ENCODE results near the gene IGSF3. TPM values are rescaled to one million over a fixed set of nuclear protein-coding genes. Genes with fewer than 3 reads are reported as not detected.
"Not testable (repeated sequence)": the region's sequence is repeated elsewhere in the genome, so short reads cannot be mapped to it uniquely, and the experiment has no call there.

Gene IGSF3
- total RNA-seq, 1 donor from 2014 or later = 28.7 TPM

DNA sequence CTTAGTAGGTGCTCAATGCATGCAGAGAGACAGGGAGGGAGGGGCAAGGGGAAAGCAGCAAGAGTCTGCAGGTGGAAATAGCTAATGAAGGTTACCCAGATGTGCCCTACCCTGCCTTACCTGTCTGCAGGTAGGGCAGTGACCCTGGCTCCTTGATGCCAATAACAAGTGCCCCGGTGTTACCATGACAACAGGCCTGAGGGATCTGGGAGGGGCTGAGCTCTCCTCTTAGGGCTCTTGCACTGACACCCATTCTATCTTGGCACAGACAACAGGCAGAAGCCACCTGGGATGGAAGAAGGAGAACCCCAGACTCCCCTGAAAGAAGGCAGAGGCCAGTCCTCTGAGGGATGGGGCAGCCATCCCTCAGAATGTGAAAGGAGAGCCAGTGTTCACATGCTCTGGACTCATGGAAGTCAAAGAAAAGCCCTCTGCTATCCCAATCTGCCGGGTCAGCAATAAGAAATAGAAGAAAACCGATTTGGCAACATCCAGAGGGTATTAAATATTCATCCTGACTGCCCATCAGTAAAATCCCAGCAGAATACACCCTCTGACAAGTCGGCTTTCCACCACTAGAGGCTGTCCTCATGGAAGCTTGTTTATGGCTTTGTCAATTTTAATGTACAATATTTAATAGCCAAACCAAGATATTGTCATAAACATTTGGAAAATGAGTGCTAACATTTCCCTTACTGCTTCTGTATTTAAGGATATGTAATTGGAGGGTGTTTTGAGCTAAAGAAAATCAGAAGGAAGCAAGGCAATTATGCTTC, 72.3 kb downstream of the IGSF3 start:
- H3K4me3 ChIP-seq (ENCODE audit: low read length in 3 of 3) = not testable (repeated sequence)

DNA sequence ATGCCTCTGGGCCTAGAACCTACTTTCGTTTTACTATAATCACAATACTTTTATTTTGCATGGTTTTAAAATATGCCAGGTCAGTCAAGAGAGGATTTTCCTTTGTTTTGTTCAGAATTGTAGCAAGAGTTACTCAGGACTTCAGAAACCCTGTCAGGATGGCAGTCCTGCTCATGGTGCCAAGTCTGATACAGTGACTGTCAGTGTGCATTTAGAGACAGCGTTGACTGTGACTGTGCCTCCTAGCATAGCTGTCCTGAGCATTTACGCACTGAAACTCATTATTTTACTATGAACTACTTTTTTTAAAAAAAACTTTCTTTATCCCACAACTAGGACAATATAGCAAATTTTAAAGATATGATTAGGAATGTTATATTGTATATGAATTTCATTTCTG, 73.6 kb downstream of the IGSF3 start:
- H3K4me3 ChIP-seq (ENCODE audit: low read length in 3 of 3); H3K36me3 ChIP-seq (ENCODE audit: control insufficient read depth in 3 of 3, insufficient read depth in 3 of 3, low read length in 3 of 3); H3K9ac ChIP-seq (ENCODE audit: low read depth in 1 of 3, low read length in 3 of 3); H3K9me3 ChIP-seq (ENCODE audit: control insufficient read depth in 3 of 3, low read length in 3 of 3); H3K27ac ChIP-seq (ENCODE audit: low read depth, low read length); H3K27me3 ChIP-seq (ENCODE audit: control insufficient read depth in 3 of 3, insufficient read depth in 3 of 3, low read length in 3 of 3); H3K4me1 ChIP-seq (ENCODE audit: control insufficient read depth in 3 of 3, insufficient read depth in 3 of 3, low read length in 3 of 3): not testable (repeated sequence)

More for the DNA sequence above, 72.3 kb downstream of the IGSF3 start:
- H3K27ac ChIP-seq (ENCODE audit: low read depth, low read length); H3K9ac ChIP-seq (ENCODE audit: low read depth in 1 of 3, low read length in 3 of 3); H3K9me3 ChIP-seq (ENCODE audit: control insufficient read depth in 3 of 3, low read length in 3 of 3); H3K36me3 ChIP-seq (ENCODE audit: control insufficient read depth in 3 of 3, insufficient read depth in 3 of 3, low read length in 3 of 3); H3K4me1 ChIP-seq (ENCODE audit: control insufficient read depth in 3 of 3, insufficient read depth in 3 of 3, low read length in 3 of 3); H3K27me3 ChIP-seq (ENCODE audit: control insufficient read depth in 3 of 3, insufficient read depth in 3 of 3, low read length in 3 of 3): not testable (repeated sequence)

DNA sequence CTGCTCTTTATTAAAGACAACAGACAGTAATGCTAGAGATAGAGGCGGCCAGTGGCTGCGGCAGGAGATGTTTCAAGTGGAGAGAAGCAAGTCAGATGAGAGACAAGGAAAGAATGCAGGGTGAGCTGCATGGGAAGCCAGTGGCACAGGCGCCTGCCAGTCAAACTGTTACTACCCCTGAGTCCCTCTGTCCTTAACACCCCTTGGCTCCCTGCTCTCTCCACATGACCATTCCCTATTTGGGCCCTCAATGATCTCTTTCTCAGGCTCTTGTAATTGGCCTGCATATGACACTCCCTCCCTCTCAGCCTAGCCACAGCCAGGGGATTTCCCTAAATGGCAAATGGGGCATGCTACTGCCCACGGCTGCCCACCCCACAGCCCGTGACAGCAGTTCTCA, 74.1 kb downstream of the IGSF3 start:
- H3K4me3 ChIP-seq (ENCODE audit: low read length in 3 of 3); H3K36me3 ChIP-seq (ENCODE audit: control insufficient read depth in 3 of 3, insufficient read depth in 3 of 3, low read length in 3 of 3); H3K27me3 ChIP-seq (ENCODE audit: control insufficient read depth in 3 of 3, insufficient read depth in 3 of 3, low read length in 3 of 3): not testable (repeated sequence)

DNA sequence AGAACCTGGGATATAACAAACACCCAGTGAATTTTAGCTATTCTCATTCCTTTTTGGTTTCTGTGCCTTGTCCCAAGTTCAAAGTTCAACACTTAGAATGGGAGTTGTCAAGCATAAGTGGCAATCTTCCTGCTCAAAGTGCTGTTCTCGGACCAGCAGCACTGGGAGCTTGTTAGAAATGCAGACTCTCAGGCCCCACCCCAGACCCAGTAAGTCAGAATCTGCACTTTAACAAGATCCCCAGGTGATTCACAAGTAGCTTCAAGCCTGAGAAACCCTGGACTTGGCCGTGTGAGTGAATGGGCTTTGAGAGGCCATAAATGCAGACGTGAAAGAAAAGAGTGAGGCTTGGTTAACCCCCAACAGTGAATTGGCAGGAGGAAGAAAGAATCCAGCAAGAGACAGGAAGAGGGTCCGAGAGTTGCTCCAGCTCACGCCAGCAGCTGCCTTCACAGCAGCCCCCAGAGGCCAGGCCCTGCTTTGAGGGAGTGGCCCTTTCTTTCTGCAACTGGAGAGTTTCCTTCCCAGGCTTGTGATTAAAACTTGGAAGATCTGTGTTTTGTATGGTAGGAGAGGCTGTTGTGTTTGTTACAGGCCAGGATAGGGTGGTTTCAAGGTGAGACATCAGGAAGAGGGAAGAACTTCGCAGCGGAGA, 75.5 kb downstream of the IGSF3 start:
- H3K4me3 ChIP-seq (ENCODE audit: low read length in 3 of 3); H3K27ac ChIP-seq (ENCODE audit: low read depth, low read length); H3K36me3 ChIP-seq (ENCODE audit: control insufficient read depth in 3 of 3, insufficient read depth in 3 of 3, low read length in 3 of 3); H3K9ac ChIP-seq (ENCODE audit: low read depth in 1 of 3, low read length in 3 of 3); H3K9me3 ChIP-seq (ENCODE audit: control insufficient read depth in 3 of 3, low read length in 3 of 3); H3K4me1 ChIP-seq (ENCODE audit: control insufficient read depth in 3 of 3, insufficient read depth in 3 of 3, low read length in 3 of 3); H3K27me3 ChIP-seq (ENCODE audit: control insufficient read depth in 3 of 3, insufficient read depth in 3 of 3, low read length in 3 of 3): not testable (repeated sequence)

More for the DNA sequence above, 74.1 kb downstream of the IGSF3 start:
- H3K9ac ChIP-seq (ENCODE audit: low read depth in 1 of 3, low read length in 3 of 3); H3K27ac ChIP-seq (ENCODE audit: low read depth, low read length); H3K4me1 ChIP-seq (ENCODE audit: control insufficient read depth in 3 of 3, insufficient read depth in 3 of 3, low read length in 3 of 3); H3K9me3 ChIP-seq (ENCODE audit: control insufficient read depth in 3 of 3, low read length in 3 of 3): not testable (repeated sequence)

DNA sequence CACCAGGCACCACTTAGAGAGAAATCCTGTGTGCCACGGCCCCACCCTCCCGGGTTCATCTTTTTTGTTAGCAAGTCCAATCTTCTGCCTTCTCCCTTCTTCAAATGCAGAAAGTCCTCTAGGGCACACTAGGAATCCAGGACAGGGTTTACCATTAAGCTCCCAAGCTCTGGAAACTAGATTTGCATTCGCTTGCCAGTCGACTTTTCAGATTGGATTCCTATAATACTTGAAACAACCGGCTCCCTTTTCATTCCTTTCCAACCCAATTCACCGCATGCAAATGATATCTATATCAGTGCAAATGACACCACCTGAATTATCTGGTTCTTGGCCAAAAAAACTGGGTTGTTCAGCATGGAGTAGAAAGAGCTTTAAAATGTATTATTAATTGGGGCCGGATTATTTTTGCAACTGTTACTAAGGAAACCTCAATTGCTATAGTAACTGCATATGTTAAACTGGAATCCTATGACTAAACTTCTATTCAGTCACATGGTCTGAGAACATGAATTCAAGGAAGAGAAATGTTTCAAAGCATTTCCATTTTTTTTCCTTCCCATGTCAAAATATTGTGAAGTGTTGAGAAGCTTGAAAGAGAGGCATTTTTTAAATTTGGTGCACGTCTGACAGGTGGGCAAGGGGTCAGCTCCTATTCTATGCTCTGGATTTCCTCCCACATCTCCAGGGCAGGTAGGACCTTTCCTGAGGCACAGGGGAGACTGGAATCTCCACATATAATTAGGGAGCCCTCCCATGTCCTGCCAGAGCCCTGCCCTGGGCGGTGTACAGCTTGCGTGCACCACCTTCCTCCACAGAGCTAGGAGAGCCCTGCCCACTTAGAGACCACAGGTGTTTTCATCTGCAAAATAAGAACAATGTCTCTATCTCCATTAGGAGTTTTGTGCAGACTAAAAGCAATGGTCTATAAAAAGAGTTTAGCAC, 76.3 kb downstream of the IGSF3 start:
- H3K4me1 ChIP-seq (ENCODE audit: control insufficient read depth in 3 of 3, insufficient read depth in 3 of 3, low read length in 3 of 3); H3K9ac ChIP-seq (ENCODE audit: low read depth in 1 of 3, low read length in 3 of 3); H3K9me3 ChIP-seq (ENCODE audit: control insufficient read depth in 3 of 3, low read length in 3 of 3); H3K27me3 ChIP-seq (ENCODE audit: control insufficient read depth in 3 of 3, insufficient read depth in 3 of 3, low read length in 3 of 3); H3K27ac ChIP-seq (ENCODE audit: low read depth, low read length); H3K4me3 ChIP-seq (ENCODE audit: low read length in 3 of 3); H3K36me3 ChIP-seq (ENCODE audit: control insufficient read depth in 3 of 3, insufficient read depth in 3 of 3, low read length in 3 of 3): not testable (repeated sequence)

DNA sequence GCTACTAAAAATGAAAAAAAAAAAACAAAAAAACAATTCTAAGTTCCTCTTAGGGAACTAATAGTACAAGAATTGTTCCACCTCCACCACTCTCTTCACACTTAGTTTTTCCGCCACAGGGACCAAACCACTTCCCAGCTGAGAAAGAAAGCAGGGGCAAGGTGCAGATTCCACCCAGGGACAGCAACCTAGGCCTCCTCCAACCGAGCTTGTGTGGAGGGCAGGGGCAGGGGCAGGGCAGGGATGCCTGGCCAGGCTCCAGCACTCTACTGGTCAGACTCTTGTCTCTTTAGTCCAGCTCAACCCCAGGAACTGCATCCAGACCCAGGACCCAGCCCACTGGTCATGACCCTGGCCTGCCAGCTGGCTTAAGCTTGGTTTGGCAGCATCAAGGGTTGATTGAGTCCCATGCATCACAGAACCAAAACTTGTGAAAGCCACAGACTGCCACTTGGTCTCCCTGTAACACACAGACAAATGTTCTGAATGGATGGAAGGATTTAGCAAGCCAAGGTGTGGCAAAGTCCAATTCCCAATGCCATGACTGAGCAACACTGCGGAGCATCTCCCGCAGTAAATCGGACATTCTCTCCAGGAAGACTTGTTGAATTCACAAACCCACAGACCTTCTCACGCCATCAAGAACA, 77.1 kb downstream of the IGSF3 start:
- not testable (repeated sequence) for H3K4me1 ChIP-seq (ENCODE audit: control insufficient read depth in 3 of 3, insufficient read depth in 3 of 3, low read length in 3 of 3); H3K36me3 ChIP-seq (ENCODE audit: control insufficient read depth in 3 of 3, insufficient read depth in 3 of 3, low read length in 3 of 3); H3K27ac ChIP-seq (ENCODE audit: low read depth, low read length); H3K9me3 ChIP-seq (ENCODE audit: control insufficient read depth in 3 of 3, low read length in 3 of 3); H3K4me3 ChIP-seq (ENCODE audit: low read length in 3 of 3); H3K9ac ChIP-seq (ENCODE audit: low read depth in 1 of 3, low read length in 3 of 3); H3K27me3 ChIP-seq (ENCODE audit: control insufficient read depth in 3 of 3, insufficient read depth in 3 of 3, low read length in 3 of 3)

DNA sequence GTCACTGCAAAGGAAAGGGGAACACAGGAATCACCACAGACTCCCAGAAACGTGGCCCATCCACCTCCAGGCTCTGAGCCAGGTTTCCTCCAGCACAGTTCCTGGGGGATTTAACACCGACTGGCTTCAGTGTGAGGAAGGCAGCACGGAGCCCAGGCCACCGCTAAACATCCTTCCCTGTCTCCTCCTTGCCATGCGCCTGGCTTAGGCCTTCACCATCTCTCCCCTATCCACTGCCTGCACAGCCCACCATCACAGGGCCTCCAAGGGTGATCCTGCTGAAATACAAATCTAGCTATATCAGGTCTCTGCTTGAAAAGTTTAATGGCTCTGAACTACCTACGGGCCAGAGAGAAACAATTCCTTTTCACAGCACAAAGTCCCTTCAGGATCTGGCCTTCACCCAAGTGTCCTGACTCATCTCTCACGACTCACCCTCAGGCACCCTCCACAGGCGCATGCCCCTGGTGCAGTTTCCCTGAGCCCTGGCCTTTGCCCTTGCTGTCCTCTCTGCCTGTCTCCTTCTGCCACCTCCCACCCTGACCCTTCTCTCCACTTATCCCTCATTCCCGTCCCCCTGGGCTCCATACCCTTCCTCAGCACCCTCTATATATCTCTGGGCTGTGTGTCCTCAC, 78.3 kb downstream of the IGSF3 start:
- H3K4me1 ChIP-seq (ENCODE audit: control insufficient read depth in 3 of 3, insufficient read depth in 3 of 3, low read length in 3 of 3); H3K9ac ChIP-seq (ENCODE audit: low read depth in 1 of 3, low read length in 3 of 3); H3K36me3 ChIP-seq (ENCODE audit: control insufficient read depth in 3 of 3, insufficient read depth in 3 of 3, low read length in 3 of 3); H3K9me3 ChIP-seq (ENCODE audit: control insufficient read depth in 3 of 3, low read length in 3 of 3); H3K4me3 ChIP-seq (ENCODE audit: low read length in 3 of 3); H3K27me3 ChIP-seq (ENCODE audit: control insufficient read depth in 3 of 3, insufficient read depth in 3 of 3, low read length in 3 of 3); H3K27ac ChIP-seq (ENCODE audit: low read depth, low read length): not testable (repeated sequence)

DNA sequence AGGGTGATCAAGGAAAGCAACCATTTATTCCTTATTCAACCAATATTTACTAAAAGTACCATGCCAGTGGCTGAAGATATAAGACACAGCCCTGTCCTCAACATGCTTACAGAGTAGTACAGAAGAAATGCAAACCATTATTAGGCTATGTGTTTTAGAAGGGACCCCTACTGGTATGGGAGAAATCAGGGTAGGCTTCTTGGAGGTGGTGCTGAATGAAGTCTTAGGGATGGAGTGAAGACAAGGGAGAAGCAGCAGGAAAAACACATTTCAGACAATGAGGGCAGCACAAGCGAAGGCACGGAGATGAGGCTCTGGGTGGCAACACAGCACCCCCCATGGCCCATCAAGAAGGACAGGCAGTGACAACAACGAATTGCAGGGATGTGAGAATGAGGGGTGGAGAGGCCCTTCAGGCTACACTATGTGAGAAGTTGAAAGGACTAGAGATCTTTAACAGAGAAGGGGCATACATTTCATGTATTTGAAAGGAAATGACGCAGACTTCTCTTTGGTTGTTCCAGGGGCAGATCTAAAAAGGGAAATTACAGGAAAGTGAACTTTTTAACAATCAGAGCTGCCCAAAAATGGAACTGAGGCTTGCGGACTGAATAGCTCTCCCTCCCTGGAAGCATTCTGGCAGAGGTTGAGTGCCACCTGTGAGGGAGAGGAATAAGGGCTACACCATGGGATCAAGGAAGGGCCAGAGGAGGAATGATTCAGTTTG, 79.9 kb downstream of the IGSF3 start:
- no peaks in the 10 kb centered on the region for H3K9me3 ChIP-seq (ENCODE audit: control insufficient read depth in 3 of 3, low read length in 3 of 3)
- H3K4me3 ChIP-seq (ENCODE audit: low read length in 3 of 3) = no peak overlapping the region
- H3K9ac ChIP-seq (ENCODE audit: low read depth in 1 of 3, low read length in 3 of 3) = no peak overlapping the region
- no peaks in the 10 kb centered on the region for H3K27me3 ChIP-seq (ENCODE audit: control insufficient read depth in 3 of 3, insufficient read depth in 3 of 3, low read length in 3 of 3)
- H3K36me3 ChIP-seq (ENCODE audit: control insufficient read depth in 3 of 3, insufficient read depth in 3 of 3, low read length in 3 of 3) = no peaks in the 10 kb centered on the region
- no peak overlapping the region for H3K27ac ChIP-seq (ENCODE audit: low read depth, low read length)
- no peaks in the 10 kb centered on the region for H3K4me1 ChIP-seq (ENCODE audit: control insufficient read depth in 3 of 3, insufficient read depth in 3 of 3, low read length in 3 of 3)

DNA sequence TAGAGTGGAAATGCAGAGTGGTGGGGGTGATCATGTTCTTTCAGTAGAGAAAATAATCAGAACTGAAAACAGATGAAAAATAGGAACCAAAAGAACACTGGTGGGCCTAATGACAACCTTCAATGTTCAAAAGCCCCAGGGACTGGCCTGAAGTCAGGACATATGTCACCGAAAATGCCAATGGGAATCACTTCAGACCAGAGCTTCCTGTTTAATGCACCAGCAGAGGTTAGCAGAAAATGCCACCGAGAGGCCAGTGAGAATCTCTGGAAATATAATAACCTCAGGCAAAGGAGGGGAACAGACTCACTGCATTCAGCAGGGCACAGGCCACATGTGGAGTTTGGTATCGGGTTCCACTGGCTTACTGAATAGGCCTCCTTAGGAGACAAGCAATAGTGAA, 80.8 kb downstream of the IGSF3 start:
- no peaks in the 10 kb centered on the region for H3K27me3 ChIP-seq (ENCODE audit: control insufficient read depth in 3 of 3, insufficient read depth in 3 of 3, low read length in 3 of 3)
- H3K4me1 ChIP-seq (ENCODE audit: control insufficient read depth in 3 of 3, insufficient read depth in 3 of 3, low read length in 3 of 3) = no peaks in the 10 kb centered on the region
- no peaks in the 10 kb centered on the region for H3K36me3 ChIP-seq (ENCODE audit: control insufficient read depth in 3 of 3, insufficient read depth in 3 of 3, low read length in 3 of 3)
- peak overlapping the region in 1 of 3 donors; percentile 3 for H3K9ac ChIP-seq (ENCODE audit: low read depth in 1 of 3, low read length in 3 of 3)
- no peaks in the 10 kb centered on the region for H3K9me3 ChIP-seq (ENCODE audit: control insufficient read depth in 3 of 3, low read length in 3 of 3)
- no peak overlapping the region for H3K27ac ChIP-seq (ENCODE audit: low read depth, low read length)
- H3K4me3 ChIP-seq (ENCODE audit: low read length in 3 of 3) = no peak overlapping the region
